ENCODE measurements around the gene ABCD1.
"Not testable (repeated sequence)": the region's sequence is repeated elsewhere in the genome, so short reads cannot be mapped to it uniquely, and the experiment has no call there.

The ABCD1 gene

DNA sequence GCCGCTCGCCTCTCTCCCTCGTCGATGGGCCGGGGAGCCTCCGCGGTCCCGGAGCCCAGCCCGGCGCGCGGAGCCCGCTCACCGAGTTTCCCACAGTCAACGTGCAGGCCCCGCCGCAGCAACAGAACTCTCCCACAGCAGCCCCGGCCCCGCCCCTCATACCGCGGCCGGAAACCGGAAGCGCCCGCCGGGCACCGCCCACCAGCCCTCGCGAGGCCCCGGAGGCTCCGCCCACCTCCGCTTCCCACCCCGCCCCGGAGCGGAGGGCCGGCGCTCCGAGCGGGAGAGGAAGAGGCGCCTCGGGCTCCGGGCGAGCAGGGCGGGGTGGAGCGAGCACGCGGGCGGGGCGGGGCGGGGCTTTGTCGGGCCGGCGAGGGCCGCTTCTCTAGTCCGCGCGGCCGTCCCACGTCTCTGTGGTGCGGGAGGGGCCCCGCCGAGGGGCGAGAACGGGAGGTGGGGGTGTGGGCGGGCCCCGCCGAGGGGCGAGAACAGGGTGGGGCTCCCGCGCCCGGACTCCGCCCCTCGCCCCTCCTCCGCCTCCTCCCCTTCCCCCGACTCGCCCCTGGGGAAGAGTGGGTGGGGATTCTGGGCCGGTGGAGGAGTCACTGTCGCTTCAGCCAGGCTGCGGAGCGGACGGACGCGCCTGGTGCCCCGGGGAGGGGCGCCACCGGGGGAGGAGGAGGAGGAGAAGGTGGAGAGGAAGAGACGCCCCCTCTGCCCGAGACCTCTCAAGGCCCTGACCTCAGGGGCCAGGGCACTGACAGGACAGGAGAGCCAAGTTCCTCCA lies at the start of gene ABCD1, which contains the start of gene BCAP31:
Gene ABCD1, plus strand, starts transcription at position 605 of the 787 bp plus-strand sequence. CDS start 411 bp downstream, outside the sequence.
Gene BCAP31, minus strand, starts transcription at position 136 of the 787 bp plus-strand sequence. CDS start 1,143 bp downstream, outside the sequence.
- peak; percentile 83 for DNase-seq (ENCODE audit: low spot score)

DNA sequence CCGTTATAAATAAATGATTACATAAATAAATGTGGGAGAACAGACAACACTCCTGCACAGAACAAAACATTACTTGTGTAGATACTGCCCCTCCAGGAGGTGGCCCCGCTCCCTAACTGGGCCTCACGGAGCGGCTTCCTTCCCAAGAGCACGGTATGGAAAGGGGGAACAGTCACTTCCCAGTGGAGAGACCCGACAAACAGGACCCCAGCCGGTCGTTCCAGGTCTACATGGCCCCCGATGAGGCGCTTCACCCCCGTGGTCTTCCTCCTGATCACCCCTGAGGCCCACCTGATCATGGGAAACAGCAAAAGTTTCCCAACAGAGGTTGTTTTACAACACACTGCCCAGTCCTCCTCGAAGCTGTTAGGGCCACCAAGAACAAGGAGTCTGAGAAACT lies 43.5 kb upstream of the ABCD1 start:
- no peak for DNase-seq (ENCODE audit: low spot score)

DNA sequence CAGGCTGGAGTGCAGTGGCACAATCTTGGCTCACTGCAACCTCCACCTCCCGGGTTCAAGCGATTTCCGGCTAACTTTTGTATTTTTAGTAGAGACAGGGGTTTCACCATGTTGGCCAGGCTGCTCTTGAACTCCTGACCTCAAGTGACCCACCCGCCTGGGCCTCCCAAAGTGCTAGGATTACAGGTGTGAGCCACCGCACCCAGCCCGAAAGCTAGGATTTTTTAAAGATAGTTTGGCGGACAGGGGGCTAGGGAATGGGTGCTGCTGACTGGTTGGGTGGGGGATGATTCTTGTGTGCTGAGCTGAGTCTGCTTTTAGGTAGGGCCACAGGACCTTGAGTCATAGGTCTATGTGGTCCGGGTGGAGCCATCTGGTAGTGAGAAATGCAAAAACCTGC lies 41.2 kb upstream of the ABCD1 start:
- not testable (repeated sequence) for DNase-seq (ENCODE audit: low spot score)

DNA sequence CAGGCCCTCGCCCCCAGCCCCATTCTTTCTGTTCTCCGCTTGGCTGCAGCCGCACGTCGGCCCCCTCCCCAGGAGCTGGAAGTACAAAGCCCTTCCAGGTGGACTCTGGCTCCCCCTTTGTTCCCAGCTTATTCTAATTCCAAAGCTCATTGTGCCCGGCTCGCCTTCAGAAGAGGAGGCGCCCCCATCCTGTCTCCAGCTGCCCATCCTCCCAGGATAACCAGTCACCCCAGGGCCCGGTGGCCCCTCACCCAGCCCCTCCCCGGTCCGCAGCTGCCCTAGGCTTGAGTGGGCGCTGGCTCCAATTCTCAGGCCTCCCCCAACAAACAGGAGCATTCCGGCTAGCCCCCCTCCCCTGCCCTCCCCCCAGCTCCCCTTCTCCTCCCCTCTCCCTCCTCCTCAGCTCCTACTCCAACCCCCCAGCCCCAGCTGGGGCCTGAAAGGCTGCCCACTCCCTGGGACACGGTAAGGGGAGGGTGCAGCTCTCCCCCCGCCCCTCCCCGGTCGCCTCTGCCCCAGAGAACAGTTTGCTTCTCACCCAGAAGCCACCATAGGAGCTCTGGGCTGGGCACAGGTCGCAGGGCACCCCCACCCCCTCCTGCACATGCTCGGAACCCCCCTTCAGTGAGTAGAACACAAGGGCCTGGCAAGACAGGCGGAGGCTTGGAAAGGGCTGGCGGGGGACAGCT lies 40.0 kb upstream of the ABCD1 start:
- DNase-seq (ENCODE audit: low spot score), result no peak

DNA sequence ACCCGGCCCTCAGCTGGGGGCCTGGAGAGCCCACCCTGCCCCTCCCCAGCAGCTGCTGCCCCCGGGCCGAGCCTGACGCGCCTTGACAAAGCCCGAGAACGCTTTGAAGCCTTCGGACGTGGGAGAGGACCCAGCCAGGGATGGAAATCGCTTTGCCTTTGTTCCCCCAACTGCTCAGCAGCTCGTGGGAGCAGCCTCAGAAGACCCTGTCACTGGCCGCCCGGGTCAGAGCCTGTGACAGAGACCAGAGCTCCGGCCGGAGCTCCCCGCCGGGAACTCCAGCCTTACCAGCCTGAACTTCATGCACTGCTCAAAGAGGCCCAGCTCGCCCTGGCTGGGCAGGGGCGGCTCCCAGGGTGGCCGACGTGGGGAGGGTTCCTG lies 39.5 kb upstream of the ABCD1 start:
- no peak for DNase-seq (ENCODE audit: low spot score)

DNA sequence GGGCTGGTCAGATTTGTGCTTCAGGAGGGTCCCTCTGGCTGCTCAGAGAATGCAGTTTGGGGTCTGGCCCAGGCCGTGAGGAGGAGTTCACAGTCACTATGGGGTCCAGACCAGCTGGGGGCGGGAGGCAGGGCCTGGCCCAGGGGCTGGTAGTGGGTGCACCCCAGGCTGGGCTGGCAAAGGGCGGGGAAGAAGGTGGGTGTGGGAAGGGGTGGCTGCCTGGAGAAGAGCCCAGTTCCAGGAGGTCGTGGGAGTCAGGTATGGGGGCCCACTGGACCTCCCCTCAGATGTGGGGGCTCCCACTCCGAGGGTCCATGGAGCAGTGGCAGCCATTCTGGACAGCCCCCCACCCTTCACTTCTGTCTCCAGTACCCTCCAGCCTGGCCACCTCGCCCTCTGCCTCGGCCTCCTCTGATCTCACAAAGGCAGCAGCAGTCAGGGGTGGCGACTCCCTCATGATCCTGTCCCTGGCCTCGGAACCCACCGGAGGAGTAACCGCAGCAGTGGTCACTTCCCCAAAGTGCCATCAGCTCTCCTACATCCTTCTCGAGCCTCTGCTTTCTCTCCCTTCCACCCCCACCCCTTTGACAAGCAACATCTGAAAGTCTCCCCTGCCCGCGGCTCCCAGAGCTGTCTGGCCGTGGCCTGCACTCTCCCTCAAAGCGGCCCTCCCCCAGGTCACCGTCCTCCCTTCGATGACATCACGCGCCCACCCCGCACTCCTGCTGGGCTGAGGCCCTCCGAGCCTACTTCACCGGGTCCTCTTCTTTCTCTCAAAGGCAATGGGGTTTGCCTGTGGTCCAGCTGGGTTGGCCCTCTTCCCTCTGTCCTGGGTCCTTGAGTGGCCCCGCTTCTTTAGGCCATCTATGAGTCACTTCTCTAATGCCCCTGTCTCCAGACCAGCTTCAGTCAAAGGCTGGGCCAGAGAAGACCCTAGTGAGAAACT lies 38.6 kb upstream of the ABCD1 start:
- DNase-seq (ENCODE audit: low spot score), result no peak

DNA sequence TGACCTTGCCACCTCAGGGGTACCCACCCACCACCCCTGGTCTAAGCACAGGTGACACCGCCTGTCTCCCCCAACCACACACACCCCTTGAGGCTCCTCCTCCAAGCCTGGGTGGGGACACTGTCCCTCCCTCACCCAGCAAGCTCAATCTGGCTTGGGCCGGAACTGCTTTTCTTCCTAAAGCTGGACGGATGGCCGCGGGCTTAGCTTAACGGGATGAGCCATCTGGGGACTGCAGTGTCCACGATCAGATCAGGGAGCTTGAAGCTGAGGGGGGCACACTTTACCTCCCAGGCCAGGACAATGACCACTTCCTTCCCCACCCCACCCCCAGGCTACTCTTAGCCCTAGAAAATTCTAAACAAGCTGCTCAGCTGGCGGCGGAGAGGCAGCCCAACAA lies 37.9 kb upstream of the ABCD1 start:
- DNase-seq (ENCODE audit: low spot score), result no peak

DNA sequence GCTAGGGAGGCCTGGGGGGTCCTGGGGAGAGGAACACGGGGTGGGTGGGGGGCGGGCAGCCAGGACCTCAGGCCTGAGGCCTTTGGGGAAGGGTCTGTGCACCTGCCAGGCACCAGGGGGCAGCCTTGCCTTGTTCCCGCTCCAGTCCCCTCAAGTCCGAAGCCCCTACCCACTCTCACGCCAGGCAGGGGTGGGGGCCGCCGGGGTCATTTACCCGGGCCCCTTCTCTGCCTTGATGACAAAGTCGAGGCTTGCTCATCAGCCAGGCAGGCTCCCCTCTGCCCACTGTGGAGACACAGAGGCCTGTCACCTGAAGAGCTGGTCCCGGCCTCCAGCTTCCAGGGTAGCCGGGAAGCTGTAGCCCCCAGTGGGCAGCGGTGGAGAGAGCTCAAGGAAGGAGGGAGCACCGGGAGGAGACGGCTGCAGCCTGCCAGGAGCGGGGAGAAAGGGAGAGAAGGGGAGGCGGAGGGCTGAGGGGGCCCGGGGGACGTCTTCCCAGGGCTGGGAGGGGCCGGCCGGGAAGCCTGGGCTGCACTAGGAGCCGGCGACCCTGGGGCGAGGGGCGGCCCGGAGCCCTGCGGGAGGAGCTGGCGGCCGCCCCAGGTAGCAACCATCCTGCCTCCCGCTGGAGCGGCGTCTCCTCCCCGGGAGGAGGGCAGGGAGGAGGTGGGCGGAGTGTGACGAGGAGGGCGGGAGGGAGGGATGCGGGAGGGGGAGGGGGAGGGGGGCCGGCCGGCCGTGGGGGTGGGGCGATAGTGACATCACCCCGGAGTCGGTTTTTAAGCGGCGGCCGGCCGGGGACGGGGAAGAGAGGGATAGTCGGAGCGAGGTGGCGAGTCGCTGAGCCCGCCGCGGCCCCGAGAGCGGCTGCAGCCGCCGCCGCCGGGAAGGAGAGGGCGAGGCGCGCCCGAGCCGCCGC lies 37.3 kb upstream of the ABCD1 start, which contains the start of gene SLC6A8:
Gene SLC6A8, plus strand, starts transcription at position 806 of the 919 bp plus-strand sequence. CDS start 649 bp downstream, outside the sequence.
- DNase-seq (ENCODE audit: low spot score), result peak; percentile 76

DNA sequence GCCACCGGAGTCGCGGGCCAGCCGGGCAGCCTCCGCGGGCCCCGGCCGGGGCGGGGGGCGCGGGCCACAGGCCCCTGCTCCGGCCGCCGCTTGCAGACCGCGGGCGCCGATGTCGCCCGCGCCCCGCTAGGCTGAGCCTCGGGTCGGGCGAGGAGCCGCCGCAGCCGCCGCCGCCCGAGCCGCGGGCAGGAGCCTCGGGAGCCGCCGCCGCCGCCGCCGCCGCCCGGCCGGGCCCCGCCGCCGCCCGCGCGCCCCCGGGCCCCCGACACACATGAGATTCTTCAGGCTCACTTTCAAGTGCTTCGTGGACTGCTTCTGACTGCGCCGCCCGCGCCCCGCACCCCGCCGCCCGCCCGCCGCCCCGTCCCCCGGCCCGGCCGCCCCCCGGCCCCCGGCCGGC lies 36.6 kb upstream of the ABCD1 start:
- no peak for DNase-seq (ENCODE audit: low spot score)

DNA sequence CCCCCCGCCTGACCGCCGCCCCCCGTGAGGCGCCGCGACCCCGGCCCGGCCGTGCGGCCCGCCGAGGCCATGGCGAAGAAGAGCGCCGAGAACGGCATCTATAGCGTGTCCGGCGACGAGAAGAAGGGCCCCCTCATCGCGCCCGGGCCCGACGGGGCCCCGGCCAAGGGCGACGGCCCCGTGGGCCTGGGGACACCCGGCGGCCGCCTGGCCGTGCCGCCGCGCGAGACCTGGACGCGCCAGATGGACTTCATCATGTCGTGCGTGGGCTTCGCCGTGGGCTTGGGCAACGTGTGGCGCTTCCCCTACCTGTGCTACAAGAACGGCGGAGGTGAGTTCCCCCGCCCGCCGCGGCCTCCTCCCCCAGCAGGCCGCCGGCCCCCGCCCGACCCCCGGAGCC lies 36.1 kb upstream of the ABCD1 start:
- DNase-seq (ENCODE audit: low spot score), result no peak

DNA sequence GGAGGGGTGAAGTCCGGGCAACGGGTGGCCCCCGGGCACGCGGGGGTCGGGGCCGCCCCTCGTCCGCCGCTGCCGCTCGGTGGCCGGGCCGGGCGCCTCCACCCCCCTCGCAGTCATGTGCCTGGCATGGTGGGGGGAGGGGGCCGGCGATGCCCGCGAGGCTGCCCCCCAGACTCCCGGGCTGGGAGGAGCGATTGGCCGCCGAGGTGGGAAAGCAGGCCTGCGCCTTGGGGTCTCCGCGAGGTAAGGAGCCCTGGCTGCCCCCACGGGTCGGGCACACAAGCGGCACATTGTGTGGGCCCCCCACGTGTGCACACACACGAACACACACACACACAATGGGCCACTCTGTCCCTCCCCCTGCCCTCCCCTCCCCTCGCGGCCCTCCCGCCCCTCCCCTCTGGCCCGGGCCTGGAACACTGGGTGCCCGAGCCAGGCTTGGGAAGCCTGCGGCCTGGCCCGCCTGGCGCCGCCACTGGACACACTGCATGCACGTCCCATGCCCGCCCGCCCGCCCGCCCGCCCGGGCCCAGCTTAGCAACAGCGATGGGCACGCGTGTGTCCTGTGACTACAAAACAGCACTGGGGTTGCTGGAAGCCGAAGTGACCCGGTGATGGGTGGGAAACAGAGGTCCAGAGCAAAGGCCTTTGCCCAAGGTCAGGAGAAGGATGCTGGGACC lies 35.6 kb upstream of the ABCD1 start:
- DNase-seq (ENCODE audit: low spot score), result peak; percentile 70

DNA sequence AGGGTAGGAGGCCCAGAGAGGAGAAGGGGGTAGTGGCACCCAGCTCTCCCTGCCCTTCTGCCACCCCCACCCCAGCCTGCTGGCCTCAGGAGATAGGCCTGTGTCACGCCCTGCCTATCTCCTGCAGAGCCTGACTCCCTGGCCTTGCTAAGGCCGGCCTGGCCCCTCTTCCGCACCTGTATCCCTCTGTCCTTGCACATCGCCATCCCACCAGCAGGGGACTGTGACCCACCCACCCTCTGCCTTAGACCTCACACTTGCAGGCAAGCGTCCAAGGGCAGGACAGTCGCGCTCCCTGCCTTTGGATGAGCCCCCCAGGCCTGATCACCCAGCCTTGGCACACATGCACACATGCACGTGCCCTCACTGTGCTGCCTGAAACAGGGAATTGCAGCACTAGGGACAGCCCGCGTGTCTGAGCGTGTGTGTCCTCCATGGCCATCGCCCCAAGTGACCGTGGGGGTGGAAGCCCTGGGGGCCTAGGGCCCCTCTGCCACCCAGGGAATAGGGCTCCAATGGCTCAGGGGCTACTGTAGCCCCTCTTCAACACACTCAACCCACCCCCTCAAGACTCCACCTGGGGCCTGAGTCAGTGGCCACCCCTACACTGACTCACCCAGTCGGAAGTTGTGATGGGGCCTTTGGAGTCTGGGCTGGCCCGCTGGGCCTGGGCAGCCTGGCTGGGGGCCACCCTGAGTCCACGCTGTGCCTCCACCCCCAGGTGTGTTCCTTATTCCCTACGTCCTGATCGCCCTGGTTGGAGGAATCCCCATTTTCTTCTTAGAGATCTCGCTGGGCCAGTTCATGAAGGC lies 34.8 kb upstream of the ABCD1 start:
- DNase-seq (ENCODE audit: low spot score), result no peak

DNA sequence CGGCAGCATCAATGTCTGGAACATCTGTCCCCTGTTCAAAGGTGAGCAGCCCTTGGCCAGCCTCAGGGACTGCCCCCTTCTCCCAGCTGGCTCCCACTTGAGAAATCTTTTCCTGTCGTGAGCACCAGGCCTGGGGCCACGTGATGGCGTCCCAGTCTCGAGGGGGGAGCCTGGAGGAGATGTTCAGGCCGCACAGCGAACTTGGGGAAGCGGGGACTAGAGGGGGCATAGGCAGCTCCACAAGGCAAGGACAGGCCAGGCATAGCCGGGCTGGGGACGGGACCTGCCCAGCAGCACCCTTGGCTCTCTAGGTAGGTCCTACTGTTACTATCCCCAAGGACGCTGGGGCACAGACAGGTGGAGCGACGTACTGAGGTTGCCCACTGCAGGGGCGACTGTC lies 34.2 kb upstream of the ABCD1 start:
- no peak for DNase-seq (ENCODE audit: low spot score)

DNA sequence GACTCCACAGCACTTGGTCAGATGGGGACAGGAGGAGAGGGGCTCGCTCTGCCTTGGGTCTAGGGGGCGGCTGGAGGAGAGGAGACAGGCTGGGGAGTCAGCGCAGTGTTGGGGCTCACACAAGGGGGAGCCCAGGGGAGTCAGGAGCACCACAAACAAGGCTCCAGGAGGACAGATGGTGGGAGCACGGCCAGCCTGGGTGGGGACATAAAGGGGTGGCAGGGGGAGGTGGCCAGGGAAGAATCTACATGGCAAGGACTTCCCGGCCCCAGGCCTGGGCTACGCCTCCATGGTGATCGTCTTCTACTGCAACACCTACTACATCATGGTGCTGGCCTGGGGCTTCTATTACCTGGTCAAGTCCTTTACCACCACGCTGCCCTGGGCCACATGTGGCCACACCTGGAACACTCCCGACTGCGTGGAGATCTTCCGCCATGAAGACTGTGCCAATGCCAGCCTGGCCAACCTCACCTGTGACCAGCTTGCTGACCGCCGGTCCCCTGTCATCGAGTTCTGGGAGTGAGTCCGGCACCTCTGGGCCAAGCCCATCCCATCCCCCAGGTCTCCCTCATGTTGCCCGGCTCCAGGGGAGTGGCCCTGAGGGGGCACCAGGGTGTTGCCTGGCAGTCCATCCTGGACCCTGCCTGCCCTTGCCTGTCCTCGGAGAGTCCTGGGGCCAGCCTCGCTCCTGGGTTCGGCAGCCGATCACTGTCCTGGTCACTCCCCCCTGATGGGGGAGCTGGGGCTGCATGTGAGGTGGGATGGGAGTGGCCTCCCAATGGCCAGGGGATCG lies 33.4 kb upstream of the ABCD1 start:
- DNase-seq (ENCODE audit: low spot score), result not testable (repeated sequence)

DNA sequence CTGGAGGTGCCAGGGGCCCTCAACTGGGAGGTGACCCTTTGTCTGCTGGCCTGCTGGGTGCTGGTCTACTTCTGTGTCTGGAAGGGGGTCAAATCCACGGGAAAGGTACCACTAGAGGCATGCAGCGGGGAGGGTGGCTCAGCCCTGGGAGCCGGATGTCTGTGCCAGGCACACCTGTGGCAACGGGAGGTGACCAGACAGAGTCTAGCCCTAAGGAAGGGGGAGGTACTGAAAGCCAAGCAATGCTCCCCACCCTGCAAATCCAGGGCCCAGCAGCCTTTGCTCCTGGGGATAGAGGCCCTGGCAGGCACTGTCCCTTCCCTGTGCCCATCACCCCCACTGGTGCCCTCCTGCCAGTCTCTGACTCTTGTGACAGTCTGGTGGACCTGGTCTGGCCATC lies 32.7 kb upstream of the ABCD1 start:
- DNase-seq (ENCODE audit: low spot score), result no peak

DNA sequence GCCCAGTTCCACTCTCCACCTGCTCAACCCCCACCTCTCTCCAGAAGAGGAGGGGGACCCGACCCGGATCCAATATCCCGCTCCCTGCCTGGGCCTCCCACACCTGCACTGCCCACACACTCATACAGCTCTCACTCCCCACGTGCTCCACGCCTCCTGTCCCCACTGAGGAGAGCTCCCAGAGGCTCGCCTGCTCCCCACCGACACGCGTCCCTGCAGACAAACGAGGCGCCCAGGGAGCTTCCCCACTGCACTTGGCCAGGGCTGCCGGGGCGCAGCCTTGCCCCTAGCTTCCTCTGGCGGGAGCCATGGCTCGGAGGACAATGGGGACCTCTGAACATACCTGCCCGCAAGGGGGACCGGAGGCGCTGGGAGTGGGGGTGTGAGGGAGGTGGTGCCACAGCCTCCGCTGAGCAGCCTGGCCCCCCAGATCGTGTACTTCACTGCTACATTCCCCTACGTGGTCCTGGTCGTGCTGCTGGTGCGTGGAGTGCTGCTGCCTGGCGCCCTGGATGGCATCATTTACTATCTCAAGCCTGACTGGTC lies 32.0 kb upstream of the ABCD1 start:
- no peak for DNase-seq (ENCODE audit: low spot score)

DNA sequence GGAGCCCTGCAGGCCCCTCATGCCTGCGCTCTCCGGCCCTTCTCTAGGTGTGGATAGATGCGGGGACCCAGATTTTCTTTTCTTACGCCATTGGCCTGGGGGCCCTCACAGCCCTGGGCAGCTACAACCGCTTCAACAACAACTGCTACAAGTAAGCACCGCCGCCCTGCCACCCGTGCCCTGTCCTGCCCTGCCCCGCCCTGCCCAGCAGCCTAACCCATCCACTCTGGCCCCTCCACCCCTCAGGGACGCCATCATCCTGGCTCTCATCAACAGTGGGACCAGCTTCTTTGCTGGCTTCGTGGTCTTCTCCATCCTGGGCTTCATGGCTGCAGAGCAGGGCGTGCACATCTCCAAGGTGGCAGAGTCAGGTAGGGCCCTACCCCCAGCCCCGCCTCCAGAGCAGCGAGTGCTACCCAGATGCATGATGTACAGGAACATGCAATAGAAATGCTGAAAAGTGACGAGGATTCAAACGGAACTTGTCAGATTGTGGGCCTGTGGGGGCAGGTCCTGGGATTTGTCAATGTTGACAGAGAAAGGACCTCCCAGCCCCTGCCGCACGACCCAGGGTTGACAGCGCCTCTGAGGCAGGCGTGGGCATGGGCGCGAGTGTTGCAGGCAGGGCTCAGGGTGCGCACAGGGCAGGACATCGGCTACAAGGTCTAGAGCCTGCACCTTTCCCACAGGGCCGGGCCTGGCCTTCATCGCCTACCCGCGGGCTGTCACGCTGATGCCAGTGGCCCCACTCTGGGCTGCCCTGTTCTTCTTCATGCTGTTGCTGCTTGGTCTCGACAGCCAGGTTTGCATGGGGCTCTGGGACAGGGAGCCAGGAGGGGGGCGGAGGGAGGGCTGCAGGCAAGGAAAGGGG lies 31.2 kb upstream of the ABCD1 start:
- DNase-seq (ENCODE audit: low spot score), result no peak
